NT2/D1 (cell line): ENCODE measurements around the gene SLIT3.
A peak's percentile ranks its signal among the peaks of the same experiment; 100 is the strongest.

Source experiments
- DNase-seq: peaks from one replicate; pipeline ENCODE4 v3.0.0-alpha.2; 2011; ENCODE audit warnings: low read depth, low spot score
- H3K27me3 ChIP-seq: 2 replicates; pipeline ENCODE4 v1.6.0; 2011; ENCODE audit warnings: mild to moderate bottlenecking; ENCODE audit not compliant: insufficient read length, insufficient read depth
- H3K36me3 ChIP-seq: 2 replicates; pipeline ENCODE4 v1.6.1; 2011; ENCODE audit warnings: mild to moderate bottlenecking, low read length, mixed read lengths; ENCODE audit not compliant: insufficient read depth, insufficient read length
- H3K4me1 ChIP-seq: 2 replicates; pipeline ENCODE4 v1.5.1; 2011; ENCODE audit not compliant: insufficient read depth, insufficient read length
- H3K4me3 ChIP-seq: 2 replicates; pipeline ENCODE4 v1.5.1; 2011; ENCODE audit warnings: low read depth; ENCODE audit not compliant: insufficient read length
- H3K9ac ChIP-seq: 2 replicates; pipeline ENCODE4 v1.6.0; 2011; ENCODE audit warnings: low read depth; ENCODE audit not compliant: insufficient read length
- H3K9me3 ChIP-seq: 2 replicates; pipeline ENCODE4 v1.5.1; 2011; ENCODE audit warnings: mild to moderate bottlenecking, low read length; ENCODE audit not compliant: insufficient read depth
- SUZ12 ChIP-seq: IDR thresholded peaks from 2 replicates; pipeline ENCODE4 v1.6.1; 2011; ENCODE audit not compliant: insufficient read length, insufficient read depth; ENCODE audit errors: extremely low read depth
- YY1 ChIP-seq: IDR thresholded peaks from 2 replicates; pipeline ENCODE4 v1.6.1; 2011; ENCODE audit not compliant: insufficient read length, insufficient read depth
- ZNF274 ChIP-seq: IDR thresholded peaks from 2 replicates; pipeline ENCODE4 v1.6.1; 2011; ENCODE audit warnings: mild to moderate bottlenecking, low read depth, low read length

The SLIT3 gene

GRCh38 chr5:169085212-169085611, 215.7 kb downstream of the SLIT3 start:
- no peak for DNase-seq
- Histone ChIP-seq H3K4me3 (no peak overlapping the region), H3K4me1 (no peaks in the 10 kb centered on the region), H3K9ac (no peak overlapping the region), H3K27me3 (no peaks in the 10 kb centered on the region), H3K9me3 (no peaks in the 10 kb centered on the region; the same call in 1 of the 2 replicates), H3K36me3 (no peaks in the 10 kb centered on the region)
- no peak for TF ChIP-seq ZNF274
- no peak for TF ChIP-seq SUZ12
- TF ChIP-seq YY1 = no peak

- DNase-seq = no peak
- Histone ChIP-seq H3K9ac (no peak overlapping the region), H3K36me3 (no peaks in the 10 kb centered on the region), H3K4me1 (no peaks in the 10 kb centered on the region), H3K27me3 (no peaks in the 10 kb centered on the region), H3K4me3 (no peak overlapping the region), H3K9me3 (no peaks in the 10 kb centered on the region)
- no peak for TF ChIP-seq YY1
- no peak for TF ChIP-seq SUZ12
- no peak for TF ChIP-seq ZNF274
Observed at GRCh38 chr5:169084775-169085174, 216.2 kb downstream of the SLIT3 start.

GRCh38 chr5:169083394-169084018, 217.4 kb downstream of the SLIT3 start:
- no peaks in the 10 kb centered on the region for H3K9me3 ChIP-seq
- TF ChIP-seq ZNF274 (no peak), SUZ12 (no peak), YY1 (no peak)

GRCh38 chr5:169081000-169081724, 219.8 kb downstream of the SLIT3 start:
- no peak for DNase-seq
- Histone ChIP-seq H3K4me3 (no peak overlapping the region), H3K9me3 (no peaks in the 10 kb centered on the region), H3K9ac (peak overlapping the region; percentile 8), H3K36me3 (no peaks in the 10 kb centered on the region), H3K27me3 (no peaks in the 10 kb centered on the region), H3K4me1 (no peaks in the 10 kb centered on the region)
- TF ChIP-seq YY1 (no peak), ZNF274 (no peak), SUZ12 (no peak)

More at GRCh38 chr5:169083394-169084018, 217.4 kb downstream of the SLIT3 start:
- Histone ChIP-seq H3K36me3 (no peaks in the 10 kb centered on the region), H3K4me1 (no peaks in the 10 kb centered on the region), H3K27me3 (no peaks in the 10 kb centered on the region), H3K9ac (no peak overlapping the region), H3K4me3 (no peak overlapping the region)
- DNase-seq = no peak

- no peaks in the 10 kb centered on the region for H3K9me3 ChIP-seq
- no peak for DNase-seq
- H3K27me3 ChIP-seq = no peaks in the 10 kb centered on the region
- TF ChIP-seq YY1 (no peak), ZNF274 (no peak), SUZ12 (no peak)
- no peak overlapping the region for H3K4me3 ChIP-seq
- H3K9ac ChIP-seq = no peak overlapping the region
- no peaks in the 10 kb centered on the region for H3K4me1 ChIP-seq
- no peaks in the 10 kb centered on the region for H3K36me3 ChIP-seq
Observed at GRCh38 chr5:169080448-169080911, 220.5 kb downstream of the SLIT3 start.

GRCh38 chr5:169079697-169080096, 221.2 kb downstream of the SLIT3 start:
- Histone ChIP-seq H3K4me3 (no peak overlapping the region), H3K27me3 (no peaks in the 10 kb centered on the region), H3K9ac (no peak overlapping the region), H3K36me3 (no peaks in the 10 kb centered on the region), H3K4me1 (no peaks in the 10 kb centered on the region), H3K9me3 (no peaks in the 10 kb centered on the region)
- no peak for TF ChIP-seq YY1
- no peak for TF ChIP-seq SUZ12
- no peak for TF ChIP-seq ZNF274
- DNase-seq = no peak

- Histone ChIP-seq H3K27me3 (no peaks in the 10 kb centered on the region), H3K4me3 (no peak overlapping the region), H3K36me3 (no peaks in the 10 kb centered on the region), H3K9me3 (no peaks in the 10 kb centered on the region), H3K4me1 (no peaks in the 10 kb centered on the region), H3K9ac (no peak overlapping the region)
- no peak for DNase-seq
- TF ChIP-seq ZNF274 (no peak), YY1 (no peak), SUZ12 (no peak)
Observed at GRCh38 chr5:169074839-169075238, 226.1 kb downstream of the SLIT3 start.
